CD4-positive, alpha-beta T cell treated with Interferon alpha-2 for 1 hour (primary cell): ENCODE measurements around the gene NTPCR.
"Not testable (repeated sequence)": the region's sequence is repeated elsewhere in the genome, so short reads cannot be mapped to it uniquely, and the experiment has no call there.

Source experiments
- DNase-seq, 2 donors: peaks; one replicate each; pipeline ENCODE4 v3.0.0-alpha.2; 2020 to 2022

Gene NTPCR, protein sequence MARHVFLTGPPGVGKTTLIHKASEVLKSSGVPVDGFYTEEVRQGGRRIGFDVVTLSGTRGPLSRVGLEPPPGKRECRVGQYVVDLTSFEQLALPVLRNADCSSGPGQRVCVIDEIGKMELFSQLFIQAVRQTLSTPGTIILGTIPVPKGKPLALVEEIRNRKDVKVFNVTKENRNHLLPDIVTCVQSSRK

GRCh38 chr1:232950197-232951176 is at the start of gene NTPCR:
TSS of gene NTPCR (plus strand) at chr1:232950611. CDS start at chr1:232950711, 100 bp downstream.
- peak; percentile 93 to 95 for DNase-seq

DNA sequence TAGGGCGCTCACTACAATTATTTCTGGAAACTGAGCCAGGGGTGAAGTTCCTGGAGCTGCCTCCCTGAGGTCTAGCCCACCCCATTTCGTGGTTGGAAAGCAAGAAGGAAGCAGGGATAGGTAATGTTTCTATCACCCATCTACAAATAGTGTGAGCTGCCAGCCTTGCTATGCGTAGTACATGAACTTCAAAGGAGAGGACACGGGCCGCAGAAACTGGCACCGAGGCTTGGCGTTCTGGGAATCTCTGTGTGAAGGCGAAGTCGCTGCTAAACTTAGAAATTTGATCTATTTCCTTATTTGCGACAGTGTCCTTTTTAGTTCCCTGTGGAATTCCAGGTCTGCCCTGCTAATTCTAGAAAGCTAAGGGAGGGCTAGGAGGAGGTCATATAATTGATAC is 49.6 kb upstream of the NTPCR start:
- DNase-seq, result no peak

- no peak for DNase-seq
These were observed 49.2 kb upstream of the NTPCR start for GRCh38 chr1:232901255-232901654.

DNA sequence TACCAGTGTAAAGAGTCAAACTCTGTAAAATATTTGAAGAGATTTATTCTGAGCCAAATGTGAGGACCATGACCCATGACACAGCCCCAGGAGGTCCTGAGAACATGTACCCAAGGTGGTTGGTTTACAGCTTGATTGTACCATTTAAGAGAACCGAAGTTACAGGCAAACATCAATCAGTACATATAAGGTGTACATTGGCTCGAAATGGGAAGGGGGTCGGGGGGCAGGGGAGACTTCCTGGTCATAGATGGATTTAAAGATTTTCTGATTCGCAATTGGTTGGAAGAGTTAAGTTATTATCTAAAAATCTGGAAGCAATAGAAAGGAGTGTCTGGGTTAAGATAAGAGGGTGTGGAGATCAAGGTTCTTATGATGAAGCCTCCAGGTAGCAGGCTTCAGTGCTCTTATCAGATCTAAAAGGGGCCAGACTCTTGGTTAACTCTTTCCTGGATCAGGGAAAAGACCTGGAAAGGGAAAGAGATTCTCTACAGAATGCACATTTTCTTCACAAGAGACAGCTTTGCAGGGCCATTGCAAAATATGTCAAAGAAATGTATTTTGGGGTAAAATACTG is 47.5 kb upstream of the NTPCR start:
- no peak for DNase-seq

GRCh38 chr1:232904131-232904530 is 46.3 kb upstream of the NTPCR start:
- no peak for DNase-seq

DNA sequence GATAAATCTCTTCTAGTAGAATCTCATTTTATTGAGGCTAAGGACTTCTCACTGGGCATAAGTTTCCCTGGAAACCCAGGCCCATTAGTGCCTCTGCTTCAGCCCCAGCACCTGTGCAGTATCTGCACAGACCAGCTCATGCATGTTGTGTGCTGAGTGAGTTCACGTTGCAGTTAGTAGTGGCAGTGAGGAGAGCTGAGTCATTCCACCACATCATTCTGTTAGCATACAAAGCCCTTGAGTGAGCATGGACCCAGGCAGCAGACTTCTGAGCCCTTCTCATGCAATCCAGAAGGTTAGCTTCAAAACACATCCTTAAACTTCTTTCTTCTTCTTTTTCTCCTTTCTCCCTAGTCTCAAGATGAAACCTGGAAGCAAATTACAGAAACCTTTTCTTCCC is 45.8 kb upstream of the NTPCR start:
- DNase-seq, result no peak

GRCh38 chr1:232905331-232906034 is 44.9 kb upstream of the NTPCR start:
- DNase-seq, result no peak

- no peak for DNase-seq
These were observed 44.0 kb upstream of the NTPCR start for GRCh38 chr1:232906441-232906840.

GRCh38 chr1:232908831-232909230 is 41.6 kb upstream of the NTPCR start:
- DNase-seq, result no peak

DNA sequence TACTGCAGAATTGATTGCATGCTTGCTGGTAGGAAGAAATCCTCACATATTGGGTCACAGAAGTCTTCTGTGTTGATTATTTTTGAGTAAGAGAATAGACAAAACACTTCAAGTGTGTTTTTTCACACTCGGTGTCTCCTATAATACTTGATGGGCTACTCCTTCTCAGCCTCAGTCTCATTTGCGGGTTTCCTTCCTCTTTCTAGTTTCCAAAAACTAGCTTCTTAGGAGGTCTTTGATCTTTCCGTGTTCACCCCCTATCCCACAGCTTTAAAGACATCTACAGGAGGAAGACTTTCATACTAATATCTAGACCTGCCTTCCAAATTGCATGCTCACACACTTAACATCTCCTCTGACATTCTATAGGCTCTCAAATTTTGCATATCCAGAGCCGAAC is 40.7 kb upstream of the NTPCR start:
- DNase-seq, result no peak

DNA sequence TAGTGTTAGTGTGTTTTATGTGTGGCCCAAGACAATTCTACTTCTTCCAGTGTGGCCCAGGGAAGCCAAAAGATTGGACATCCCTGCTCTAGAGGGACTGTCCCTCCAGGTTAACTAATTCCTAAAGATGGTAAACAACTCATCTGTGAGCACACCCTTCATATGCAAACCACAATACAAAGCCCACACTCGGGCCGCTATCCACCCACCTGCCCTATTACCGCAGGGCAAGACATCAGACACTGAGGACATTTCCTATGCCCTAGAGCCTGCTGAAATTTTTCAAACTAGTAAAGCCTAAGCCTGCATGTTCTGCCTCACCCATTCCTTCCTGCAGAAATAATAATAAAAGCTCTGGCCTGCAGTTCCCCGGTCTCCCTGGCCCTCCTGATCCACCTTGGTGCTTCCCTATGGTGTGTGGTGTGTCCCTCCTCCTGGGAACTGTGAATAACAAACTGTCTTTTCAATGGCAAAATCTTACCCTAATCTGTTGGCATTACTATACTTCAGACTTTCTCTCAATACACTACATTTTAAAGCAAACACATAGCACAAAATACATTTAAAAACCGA is 39.3 kb upstream of the NTPCR start:
- DNase-seq, result no peak

DNA sequence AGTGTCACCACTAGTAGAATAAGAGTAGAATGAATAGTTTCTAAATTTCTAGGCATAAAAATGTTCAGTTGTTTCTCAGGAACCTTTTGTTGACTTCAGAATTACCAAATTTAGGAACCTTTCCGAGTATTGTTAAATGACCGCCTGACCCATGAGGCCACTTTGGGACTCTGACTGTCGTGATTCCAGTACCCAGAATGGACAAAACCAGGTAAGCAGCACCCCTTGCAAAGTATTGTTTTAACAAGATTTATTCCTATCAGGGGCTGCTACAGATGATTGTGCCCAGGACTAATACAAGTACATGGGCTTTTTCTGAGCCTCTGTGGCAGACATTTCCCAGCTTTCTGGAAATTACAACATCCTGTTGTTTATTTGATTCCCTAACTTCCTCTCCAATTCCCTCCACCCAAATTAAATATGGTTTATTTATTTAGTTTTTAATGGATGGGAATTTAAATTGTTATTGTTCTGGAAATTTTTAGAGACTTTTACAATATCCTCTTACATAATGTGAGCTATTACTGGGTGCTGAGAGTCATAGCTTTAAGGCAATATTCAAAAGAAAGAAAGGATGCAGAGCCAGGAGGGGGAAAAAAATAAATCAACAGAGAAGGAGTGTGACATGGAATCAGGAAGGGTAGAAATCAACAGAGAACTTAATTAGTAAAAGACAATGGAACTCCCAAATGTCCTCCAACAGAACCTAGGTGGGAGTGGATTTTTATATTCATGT is 37.4 kb upstream of the NTPCR start:
- no peak for DNase-seq

- DNase-seq, result not testable (repeated sequence)
These were observed 36.1 kb upstream of the NTPCR start for GRCh38 chr1:232914271-232914670.

DNA sequence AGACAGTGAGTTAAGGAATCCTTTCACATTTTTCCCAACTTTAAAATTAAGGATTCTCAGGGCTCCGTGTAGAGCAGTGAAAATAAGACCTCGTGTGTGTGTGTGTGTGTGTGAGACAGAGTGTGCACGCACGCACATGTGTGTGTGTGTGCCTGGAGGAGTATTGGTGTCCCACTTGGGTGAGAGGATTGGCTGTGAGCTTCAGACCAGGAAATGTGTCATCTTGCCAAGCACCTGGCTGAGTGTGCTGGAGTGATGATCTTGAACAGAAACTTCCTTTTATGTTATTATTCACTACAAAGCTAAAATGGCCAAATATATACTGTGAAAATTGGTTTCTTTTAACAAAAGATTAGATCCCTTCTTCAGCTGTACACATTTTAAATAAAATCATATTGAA is 35.2 kb upstream of the NTPCR start:
- DNase-seq, result no peak

DNA sequence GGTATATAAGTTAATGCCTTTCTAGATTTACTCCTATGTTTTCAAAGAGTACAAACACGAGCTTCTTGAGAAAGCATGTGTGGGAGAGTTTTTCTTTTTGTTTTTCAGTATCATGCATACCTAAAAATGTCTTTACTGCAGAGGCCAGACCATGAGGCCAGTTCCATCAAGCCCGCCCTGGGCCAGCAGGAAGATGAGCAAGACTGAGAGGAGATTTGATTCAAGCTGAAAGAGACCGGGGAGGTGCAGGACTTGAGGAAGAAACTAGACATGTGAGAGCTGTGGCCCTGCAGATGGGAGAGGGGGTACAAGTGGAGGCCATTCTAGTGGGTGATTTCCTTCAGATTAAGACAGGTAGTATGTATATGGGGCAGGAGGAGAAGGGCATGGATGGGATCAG is 33.4 kb upstream of the NTPCR start:
- no peak for DNase-seq

GRCh38 chr1:232921381-232921780 is 29.0 kb upstream of the NTPCR start:
- no peak for DNase-seq

GRCh38 chr1:232922485-232922884 is 27.9 kb upstream of the NTPCR start:
- DNase-seq, result no peak

- peak; percentile 22 to 74 for DNase-seq
These were observed 26.5 kb upstream of the NTPCR start for GRCh38 chr1:232923739-232924386.

DNA sequence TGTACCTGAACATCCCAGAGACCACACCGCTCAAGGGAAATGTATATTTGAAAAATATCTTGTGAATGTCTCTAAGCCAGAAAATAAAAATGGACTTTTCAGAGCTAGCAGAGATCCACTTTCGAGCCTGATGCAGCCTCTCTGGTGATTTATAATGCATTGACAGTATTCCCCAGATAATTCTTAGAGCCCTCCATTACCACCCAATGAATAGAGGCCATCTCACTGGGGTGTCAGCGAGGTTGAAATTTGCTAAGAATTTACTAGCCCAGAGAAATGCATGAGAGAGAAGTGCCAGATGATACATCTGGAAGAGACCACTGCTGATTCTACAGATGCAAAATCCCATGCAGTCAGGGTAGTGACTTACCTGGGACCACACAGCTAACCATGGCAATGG is 25.5 kb upstream of the NTPCR start:
- no peak for DNase-seq

- no peak for DNase-seq
These were observed 24.8 kb upstream of the NTPCR start for GRCh38 chr1:232925421-232926220.

DNA sequence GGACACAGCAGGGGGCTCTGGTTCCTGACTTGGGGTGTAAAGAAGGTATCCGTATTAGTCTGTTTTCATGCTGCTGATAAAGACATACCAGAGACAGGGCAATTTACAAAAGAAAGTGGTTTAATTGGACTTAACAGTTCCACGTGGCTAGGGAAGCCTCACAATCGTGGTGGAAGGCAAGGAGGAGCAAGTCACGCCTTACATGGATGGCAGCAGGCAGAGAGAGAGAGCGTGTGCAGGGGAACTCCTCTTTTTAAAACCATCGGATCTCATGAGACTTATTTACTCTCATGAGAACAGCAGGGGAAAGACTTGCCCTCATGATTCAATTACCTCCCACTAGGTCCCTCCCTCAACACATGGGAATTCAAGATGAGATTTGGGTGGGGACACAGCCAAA is 23.2 kb upstream of the NTPCR start:
- DNase-seq, result not testable (repeated sequence)
